Stimulated activated CD8-positive, alpha-beta memory T cell treated with anti-CD3 and anti-CD28 coated beads, Interleukin-15, amount 100 ng/mL, for 24 hours (primary cell): ENCODE measurements around the gene DNAAF3.
A peak's percentile ranks its signal among the peaks of the same experiment; 100 is the strongest.
"Not testable (repeated sequence)": the region's sequence is repeated elsewhere in the genome, so short reads cannot be mapped to it uniquely, and the experiment has no call there.

Source experiments
- DNase-seq: peaks from one replicate; pipeline ENCODE4 v3.0.0-alpha.2; 2020; ENCODE audit warnings: low read depth

DNAAF3 gene

GRCh38 chr19:55166530-55167268, at the start of gene DNAAF3:
TSS of gene DNAAF3 (minus strand) at chr19:55166613. CDS start at chr19:55166413, 200 bp downstream.
- DNase-seq = peak; percentile 42

GRCh38 chr19:55213547-55213946, 47.1 kb upstream of the DNAAF3 start:
- DNase-seq = no peak

GRCh38 chr19:55212447-55212846, 46.0 kb upstream of the DNAAF3 start:
- DNase-seq = no peak

GRCh38 chr19:55209693-55210472, 43.5 kb upstream of the DNAAF3 start:
- DNase-seq = no peak

- no peak for DNase-seq
Observed at GRCh38 chr19:55208880-55209692, 42.7 kb upstream of the DNAAF3 start, which contains the start of gene PTPRH. TSS of gene PTPRH (minus strand) at chr19:55209501. CDS start at chr19:55209433, 68 bp downstream.

- no peak for DNase-seq
Observed at GRCh38 chr19:55206664-55207500, 40.5 kb upstream of the DNAAF3 start.

- not testable (repeated sequence) for DNase-seq
Observed at GRCh38 chr19:55202199-55202598, 35.8 kb upstream of the DNAAF3 start.

- no peak for DNase-seq
Observed at GRCh38 chr19:55199620-55200204, 33.3 kb upstream of the DNAAF3 start.

- DNase-seq = no peak
Observed at GRCh38 chr19:55198651-55199050, 32.2 kb upstream of the DNAAF3 start.

- no peak for DNase-seq
Observed at GRCh38 chr19:55197528-55197927, 31.1 kb upstream of the DNAAF3 start.

- DNase-seq = no peak
Observed at GRCh38 chr19:55196803-55197202, 30.4 kb upstream of the DNAAF3 start.

GRCh38 chr19:55193481-55193880, 27.1 kb upstream of the DNAAF3 start:
- DNase-seq = no peak

GRCh38 chr19:55189403-55189835, 23.0 kb upstream of the DNAAF3 start:
- no peak for DNase-seq

GRCh38 chr19:55188625-55189024, 22.2 kb upstream of the DNAAF3 start:
- DNase-seq = no peak

- no peak for DNase-seq
Observed at GRCh38 chr19:55186080-55186479, 19.7 kb upstream of the DNAAF3 start.

- no peak for DNase-seq
Observed at GRCh38 chr19:55181740-55182139, 15.3 kb upstream of the DNAAF3 start.

- DNase-seq = peak; percentile 53
Observed at GRCh38 chr19:55179606-55180484, 13.4 kb upstream of the DNAAF3 start, which contains the start of gene SYT5. TSS of gene SYT5 (minus strand) at chr19:55180289. CDS start at chr19:55179041, 1,248 bp downstream.

GRCh38 chr19:55178781-55179599, 12.6 kb upstream of the DNAAF3 start:
- DNase-seq = peak; percentile 82

- DNase-seq = no peak
Observed at GRCh38 chr19:55176076-55176475, 9.7 kb upstream of the DNAAF3 start.
